Parathyroid adenoma (tissue), 2 donors: Measurements from ENCODE around the gene STRN.
"Not testable (repeated sequence)": the region's sequence is repeated elsewhere in the genome, so short reads cannot be mapped to it uniquely, and the experiment has no call there.

Experiments used
- H2AFZ ChIP-seq: fragments of 300-600 bp; sonication (generic); one replicate; pipeline ENCODE4 v1.7.0; 2017; ENCODE audit warnings: antibody characterized with exemption, mild to moderate bottlenecking
- H3K27ac ChIP-seq: fragments of 300-600 bp; sonication (generic); one replicate; pipeline ENCODE4 v1.7.0; 2017
- H3K27me3 ChIP-seq: fragments of 300-600 bp; sonication (generic); one replicate; pipeline ENCODE4 v1.7.0; 2017; ENCODE audit warnings: low read length; ENCODE audit not compliant: control insufficient read depth, insufficient read depth
- H3K36me3 ChIP-seq: fragments of 300-600 bp; sonication (generic); one replicate; pipeline ENCODE4 v1.7.0; 2017; ENCODE audit warnings: low read length; ENCODE audit not compliant: control insufficient read depth, insufficient read depth
- H3K4me1 ChIP-seq: fragments of 300-600 bp; sonication (generic); one replicate; pipeline ENCODE4 v1.7.0; 2017; ENCODE audit warnings: control low read depth
- H3K4me2 ChIP-seq: fragments of 300-600 bp; sonication (generic); one replicate; pipeline ENCODE4 v1.7.0; 2017; ENCODE audit warnings: low read length
- H3K4me3 ChIP-seq: fragments of 300-600 bp; sonication (generic); one replicate; pipeline ENCODE4 v1.7.0; 2017; ENCODE audit warnings: low read depth, low read length
- H3K79me2 ChIP-seq: fragments of 300-600 bp; sonication (generic); one replicate; pipeline ENCODE4 v1.7.0; 2017; ENCODE audit warnings: control low read depth
- H3K9ac ChIP-seq: fragments of 300-600 bp; sonication (generic); one replicate; pipeline ENCODE4 v1.7.0; 2017; ENCODE audit warnings: mild to moderate bottlenecking
- H3K9me3 ChIP-seq: fragments of 300-600 bp; sonication (generic); one replicate; pipeline ENCODE4 v1.7.0; 2017; ENCODE audit warnings: low read length; ENCODE audit not compliant: control insufficient read depth
- CTCF ChIP-seq: fragments of 300-600 bp; sonication (generic); IDR thresholded peaks from one replicate; pipeline ENCODE4 v1.7.0; 2017; ENCODE audit warnings: antibody characterized with exemption, mild to moderate bottlenecking
- donor health status: primary hyperparathyroidism.

The STRN gene

GRCh38 chr2:37000988-37001556 is 34.7 kb upstream of the STRN start:
- TF ChIP-seq CTCF, result no peak
- Histone ChIP-seq H3K9ac (no peak overlapping the region), H3K27ac (no peak overlapping the region)

GRCh38 chr2:37000318-37000717 is 34.0 kb upstream of the STRN start:
- H3K79me2 ChIP-seq, result no peaks in the 10 kb centered on the region
- H3K9me3 ChIP-seq, result no peaks in the 10 kb centered on the region
- H3K9ac ChIP-seq, result no peak overlapping the region
- H3K27ac ChIP-seq, result no peak overlapping the region
- H3K4me2 ChIP-seq, result no peak overlapping the region
- H3K4me1 ChIP-seq, result no peaks in the 10 kb centered on the region
- TF ChIP-seq CTCF, result no peak
- no peaks in the 10 kb centered on the region for H3K36me3 ChIP-seq
- no peaks in the 10 kb centered on the region for H3K27me3 ChIP-seq
- no peak overlapping the region for H3K4me3 ChIP-seq
- no peak overlapping the region for H2AFZ ChIP-seq

More at GRCh38 chr2:37000988-37001556, 34.7 kb upstream of the STRN start:
- Histone ChIP-seq H3K4me2 (no peak overlapping the region), H3K9me3 (no peaks in the 10 kb centered on the region), H2AFZ (no peak overlapping the region), H3K36me3 (no peaks in the 10 kb centered on the region), H3K4me1 (no peaks in the 10 kb centered on the region), H3K27me3 (no peaks in the 10 kb centered on the region), H3K79me2 (no peaks in the 10 kb centered on the region), H3K4me3 (no peak overlapping the region)

GRCh38 chr2:36999416-36999815 is 33.1 kb upstream of the STRN start:
- H3K4me1 ChIP-seq, H3K79me2 ChIP-seq, H3K4me3 ChIP-seq, H3K9ac ChIP-seq, H3K27me3 ChIP-seq, H2AFZ ChIP-seq, H3K9me3 ChIP-seq, H3K27ac ChIP-seq, H3K36me3 ChIP-seq, H3K4me2 ChIP-seq: not testable (repeated sequence)

GRCh38 chr2:36993841-36994620 is 27.7 kb upstream of the STRN start:
- no peaks in the 10 kb centered on the region for H3K9me3 ChIP-seq
- no peak overlapping the region for H3K9ac ChIP-seq
- no peaks in the 10 kb centered on the region for H3K27me3 ChIP-seq
- TF ChIP-seq CTCF, result no peak
- H3K27ac ChIP-seq, result no peak overlapping the region
- no peak overlapping the region for H2AFZ ChIP-seq
- H3K79me2 ChIP-seq, result no peaks in the 10 kb centered on the region
- no peaks in the 10 kb centered on the region for H3K36me3 ChIP-seq
- H3K4me3 ChIP-seq, result no peak overlapping the region
- H3K4me2 ChIP-seq, result no peak overlapping the region
- H3K4me1 ChIP-seq, result no peaks in the 10 kb centered on the region

GRCh38 chr2:36988008-36988407 is 21.7 kb upstream of the STRN start:
- no peak for TF ChIP-seq CTCF
- Histone ChIP-seq H3K4me2 (no peak overlapping the region), H3K79me2 (no peaks in the 10 kb centered on the region), H3K27me3 (no peaks in the 10 kb centered on the region), H3K4me1 (no peaks in the 10 kb centered on the region), H3K4me3 (no peak overlapping the region), H2AFZ (no peak overlapping the region), H3K27ac (no peak overlapping the region), H3K9me3 (no peaks in the 10 kb centered on the region), H3K36me3 (no peaks in the 10 kb centered on the region), H3K9ac (no peak overlapping the region)
